Activated naive CD4-positive, alpha-beta T cell treated with anti-CD3 and anti-CD28 coated beads for 36 hours (primary cell): ENCODE measurements around the gene CSTPP1. TPM values are rescaled to one million over a fixed set of nuclear protein-coding genes. Genes with fewer than 3 reads are reported as not detected.

ENCODE experiments used
- CTCF ChIA-PET: fragments of 350-600 bp; sonication (Branson Sonifier 250); formaldehyde crosslinking; loops from one replicate; lab custom pipeline; 2021; ENCODE audit warnings: antibody characterized with exemption; lab: Charles Lee
- DNase-seq: peaks from one replicate; pipeline ENCODE4 v3.0.0-alpha.2; 2020
- H3K27ac Mint-ChIP-seq: one replicate; pipeline ENCODE4 v1.8.0; 2021; ENCODE audit warnings: mild to moderate bottlenecking, mixed read lengths
- H3K27me3 Mint-ChIP-seq: one replicate; pipeline ENCODE4 v1.8.0; 2021; ENCODE audit warnings: low read depth, mixed read lengths
- H3K36me3 Mint-ChIP-seq: one replicate; pipeline ENCODE4 v1.8.0; 2021; ENCODE audit warnings: low read depth, mixed read lengths
- H3K4me1 Mint-ChIP-seq: one replicate; pipeline ENCODE4 v1.8.0; 2021; ENCODE audit warnings: low read depth, mixed read lengths
- H3K4me3 Mint-ChIP-seq: one replicate; pipeline ENCODE4 v1.8.0; 2021; ENCODE audit warnings: mild to moderate bottlenecking, moderate library complexity, mixed read lengths
- H3K9me3 Mint-ChIP-seq: one replicate; pipeline ENCODE4 v1.8.0; 2021; ENCODE audit warnings: mixed read lengths
- intact Hi-C: fragments of 100-400 bp; cut with micrococcal nuclease; formaldehyde crosslinking; loops from one replicate; pipeline ENCODE4 v1.15.1; 2023
- total RNA-seq, 2 experiments: library from RNA; stranded (reverse); gene quantifications; one replicate each; pipeline ENCODE4 v1.2.3, GENCODE V29; 2021

CSTPP1 gene
- total RNA-seq, 2 experiments from 2014 or later: 14.0 TPM

GRCh38 chr11:47176328-47177228 lies 240.0 kb downstream of the CSTPP1 start, which contains the start of gene ARFGAP2:
TSS of gene ARFGAP2 (minus strand) at chr11:47176879. CDS start at chr11:47176853, 26 bp downstream.
- no peaks in the 10 kb centered on the region for H3K27me3 Mint-ChIP-seq
- H3K9me3 Mint-ChIP-seq: no peaks in the 10 kb centered on the region
- H3K27ac Mint-ChIP-seq: peak within 1 kb of the TSS; percentile 99
- H3K36me3 Mint-ChIP-seq: peaks cover 2% of the 10 kb centered on the region
- H3K4me3 Mint-ChIP-seq: peak within 1 kb of the TSS; percentile 97
- peaks cover 41% of the 10 kb centered on the region for H3K4me1 Mint-ChIP-seq
- intact Hi-C loops: loop anchor here (1.0 to 5.0 kb wide), 17 partner anchors 10 to 672 kb away; partner anchors contain the start of genes ACP2, ARHGAP1, CELF1 and CKAP5
- DNase-seq: peak; percentile 97
- CTCF ChIA-PET: interaction anchor here (0.5 to 7.2 kb wide), 12 partner anchors 8 to 766 kb away, joined by 3 to 56 read pairs (median 6); partner anchors contain the start of genes ACP2, DDB2 and PACSIN3

- CTCF ChIA-PET: interaction anchor here (0.5 to 7.2 kb wide), 22 partner anchors 9 to 767 kb away, joined by 3 to 56 read pairs (median 4); partner anchors contain the start of genes ACP2, DDB2 and PACSIN3
- peak overlapping the region; percentile 97 for H3K4me3 Mint-ChIP-seq
- H3K36me3 Mint-ChIP-seq: peaks cover 2% of the 10 kb centered on the region
- H3K27ac Mint-ChIP-seq: peak overlapping the region; percentile 99
- H3K4me1 Mint-ChIP-seq: peaks cover 39% of the 10 kb centered on the region
- no peaks in the 10 kb centered on the region for H3K9me3 Mint-ChIP-seq
- peak; percentile 88 for DNase-seq
- intact Hi-C loops: loop anchor here (1.0 to 5.0 kb wide), 14 partner anchors 9 to 590 kb away; partner anchors contain the start of genes ACP2, ARHGAP1, CELF1 and DDB2
- no peaks in the 10 kb centered on the region for H3K27me3 Mint-ChIP-seq
Observed at GRCh38 chr11:47177229-47177845, 240.8 kb downstream of the CSTPP1 start.

GRCh38 chr11:47177846-47178245 lies 241.3 kb downstream of the CSTPP1 start:
- H3K36me3 Mint-ChIP-seq: peaks cover 2% of the 10 kb centered on the region
- H3K4me1 Mint-ChIP-seq: peaks cover 36% of the 10 kb centered on the region
- no peaks in the 10 kb centered on the region for H3K9me3 Mint-ChIP-seq
- intact Hi-C loops: loop anchor here (1.0 to 5.0 kb wide), 14 partner anchors 8 to 589 kb away; partner anchors contain the start of genes ACP2, ARHGAP1, CELF1 and DDB2
- peak overlapping the region; percentile 97 for H3K4me3 Mint-ChIP-seq
- no peak for DNase-seq
- no peaks in the 10 kb centered on the region for H3K27me3 Mint-ChIP-seq
- CTCF ChIA-PET: interaction anchor here (0.5 to 7.2 kb wide), 21 partner anchors 9 to 678 kb away, joined by 3 to 56 read pairs (median 4); partner anchors contain the start of genes ACP2, DDB2 and PACSIN3
- H3K27ac Mint-ChIP-seq: peak overlapping the region; percentile 99

- CTCF ChIA-PET: interaction anchor here (0.6 to 7.2 kb wide), 18 partner anchors 9 to 678 kb away, joined by 3 to 56 read pairs (median 4); partner anchors contain the start of genes ACP2, DDB2 and PACSIN3
- H3K27ac Mint-ChIP-seq: no peak overlapping the region
- H3K9me3 Mint-ChIP-seq: no peaks in the 10 kb centered on the region
- DNase-seq: no peak
- H3K27me3 Mint-ChIP-seq: no peaks in the 10 kb centered on the region
- no peak overlapping the region for H3K4me3 Mint-ChIP-seq
- peaks cover 2% of the 10 kb centered on the region for H3K36me3 Mint-ChIP-seq
- intact Hi-C loops: loop anchor here (5.0 kb wide), 1 partner anchor 374 kb away; the partner anchor contains the start of gene CELF1
- peaks cover 34% of the 10 kb centered on the region for H3K4me1 Mint-ChIP-seq
Observed at GRCh38 chr11:47178316-47178715, 241.8 kb downstream of the CSTPP1 start.

- Mint-ChIP-seq H3K36me3 (peaks cover 2% of the 10 kb centered on the region), H3K27ac (no peak overlapping the region), H3K4me1 (peaks cover 27% of the 10 kb centered on the region), H3K9me3 (no peaks in the 10 kb centered on the region), H3K4me3 (no peak overlapping the region), H3K27me3 (no peaks in the 10 kb centered on the region)
- CTCF ChIA-PET: interaction anchor here (0.9 to 7.2 kb wide), 18 partner anchors 9 to 275 kb away, joined by 3 to 56 read pairs (median 4); partner anchors contain the start of genes ACP2, DDB2 and PACSIN3
- no peak for DNase-seq
- intact Hi-C loops: loop anchor here (5.0 kb wide), 1 partner anchor 373 kb away; the partner anchor contains the start of gene CELF1
Observed at GRCh38 chr11:47178737-47179654, 242.4 kb downstream of the CSTPP1 start.

GRCh38 chr11:47179655-47179991 lies 243.1 kb downstream of the CSTPP1 start:
- H3K36me3 Mint-ChIP-seq: peaks cover 2% of the 10 kb centered on the region
- DNase-seq: peak; percentile 50
- H3K27me3 Mint-ChIP-seq: peaks cover 5% of the 10 kb centered on the region
- peaks cover 24% of the 10 kb centered on the region for H3K4me1 Mint-ChIP-seq
- H3K27ac Mint-ChIP-seq: no peak overlapping the region
- no peaks in the 10 kb centered on the region for H3K9me3 Mint-ChIP-seq
- H3K4me3 Mint-ChIP-seq: no peak overlapping the region
- intact Hi-C loops: loop anchor here (5.0 kb wide), 1 partner anchor 373 kb away; the partner anchor contains the start of gene CELF1
- CTCF ChIA-PET: interaction anchor here (0.6 to 7.2 kb wide), 11 partner anchors 7 to 194 kb away, joined by 3 to 56 read pairs (median 4); partner anchors contain the start of genes ACP2, DDB2 and PACSIN3

GRCh38 chr11:47180006-47180787 lies 243.6 kb downstream of the CSTPP1 start:
- Mint-ChIP-seq H3K36me3 (peaks cover 2% of the 10 kb centered on the region), H3K9me3 (no peaks in the 10 kb centered on the region), H3K27me3 (peaks cover 9% of the 10 kb centered on the region), H3K27ac (no peak overlapping the region), H3K4me3 (no peak overlapping the region), H3K4me1 (peaks cover 18% of the 10 kb centered on the region)
- DNase-seq: no peak
- intact Hi-C loops: no loop called here
- CTCF ChIA-PET: interaction anchor here (0.6 to 7.2 kb wide), 12 partner anchors 8 to 193 kb away, joined by 3 to 56 read pairs (median 4); partner anchors contain the start of genes ACP2, DDB2 and PACSIN3

GRCh38 chr11:47181271-47181670 lies 244.7 kb downstream of the CSTPP1 start:
- Mint-ChIP-seq H3K4me1 (peaks cover 9% of the 10 kb centered on the region), H3K36me3 (no peaks in the 10 kb centered on the region), H3K27me3 (peaks cover 9% of the 10 kb centered on the region), H3K9me3 (no peaks in the 10 kb centered on the region), H3K4me3 (no peak overlapping the region), H3K27ac (no peak overlapping the region)
- CTCF ChIA-PET: interaction anchor here (0.6 to 7.2 kb wide), 2 partner anchors 79 to 155 kb away, joined by 3 to 56 read pairs; no protein-coding TSS in a partner anchor
- DNase-seq: no peak
- intact Hi-C loops: no loop called here

GRCh38 chr11:47182380-47182779 lies 245.8 kb downstream of the CSTPP1 start:
- Mint-ChIP-seq H3K9me3 (no peaks in the 10 kb centered on the region), H3K4me3 (no peak overlapping the region), H3K27me3 (peaks cover 14% of the 10 kb centered on the region), H3K36me3 (no peaks in the 10 kb centered on the region), H3K4me1 (peaks cover 12% of the 10 kb centered on the region), H3K27ac (no peak overlapping the region)
- DNase-seq: no peak
- intact Hi-C loops: no loop called here
- CTCF ChIA-PET: interaction anchor here (0.6 to 7.2 kb wide), 3 partner anchors 77 to 472 kb away, joined by 5 to 56 read pairs (median 5); no protein-coding TSS in a partner anchor
